Endothelial cell (in vitro differentiated cells): ENCODE results near the gene ARL6IP4. TPM values are rescaled to one million over a fixed set of nuclear protein-coding genes. Genes with fewer than 3 reads are reported as not detected.

Source experiments
- DNase-seq: peaks from one replicate; pipeline ENCODE4 v3.0.0; 2021; ENCODE audit warnings: low spot score
- H3K27ac Mint-ChIP-seq: one replicate; pipeline ENCODE4 v1.8.0; 2021; ENCODE audit warnings: mixed read lengths, inconsistent platforms; ENCODE audit not compliant: unreplicated experiment
- H3K27me3 Mint-ChIP-seq: one replicate; pipeline ENCODE4 v1.8.0; 2021; ENCODE audit warnings: mild to moderate bottlenecking, moderate library complexity, mixed read lengths, inconsistent platforms; ENCODE audit not compliant: unreplicated experiment
- H3K36me3 Mint-ChIP-seq: one replicate; pipeline ENCODE4 v1.8.0; 2021; ENCODE audit warnings: mild to moderate bottlenecking, low read depth, mixed read lengths, inconsistent platforms; ENCODE audit not compliant: unreplicated experiment
- H3K4me1 Mint-ChIP-seq: one replicate; pipeline ENCODE4 v1.8.0; 2021; ENCODE audit warnings: mild to moderate bottlenecking, mixed read lengths, inconsistent platforms; ENCODE audit not compliant: unreplicated experiment
- H3K4me3 Mint-ChIP-seq: one replicate; pipeline ENCODE4 v1.8.0; 2021; ENCODE audit warnings: mild to moderate bottlenecking, mixed read lengths, inconsistent platforms; ENCODE audit not compliant: unreplicated experiment
- H3K9me3 Mint-ChIP-seq: one replicate; pipeline ENCODE4 v1.8.0; 2021; ENCODE audit warnings: mixed read lengths, inconsistent platforms; ENCODE audit not compliant: unreplicated experiment
- CTCF ChIP-seq: fragments of 200-600 bp; sonication (generic); IDR thresholded peaks from one replicate; pipeline ENCODE4 v1.5.0; 2021; ENCODE audit warnings: antibody characterized with exemption; ENCODE audit not compliant: unreplicated experiment
- long read RNA-seq: library from polyadenylated mRNA; unstranded; transcript quantifications from one replicate; pipeline ENCODE4 v2.0.0, GENCODE V29; 2020; ENCODE audit not compliant: unreplicated experiment
- total RNA-seq: library from RNA; stranded (reverse); fragmentation: NEBNext Ultra II Directional; extraction: Animal tissue kit (Norgen Biotek cat#: 25700); gene quantifications from one replicate; pipeline ENCODE4 v1.2.1, GENCODE V29; 2021; ENCODE audit not compliant: unreplicated experiment

The ARL6IP4 gene
- 151 TPM for total RNA-seq
- long read RNA-seq, transcript ARL6IP4-201 (6 exons, 1,644 nt) = minor isoform, 9 of 113 reads
- long read RNA-seq, transcript ARL6IP4-210 (6 exons, 1,491 nt) = minor isoform, 16 of 113 reads
- long read RNA-seq, transcript ARL6IP4-220 (6 exons, 1,591 nt) = major isoform, 18 of 113 reads
- long read RNA-seq, partial matches to known transcripts = 16 of 113 reads
- long read RNA-seq, other reads (novel, unspliced or antisense) = 47 of 113 reads

GRCh38 chr12:122980183-122981035 is at the start of gene ARL6IP4:
Gene ARL6IP4, plus strand, starts transcription at chr12:122980681. Its CDS starts 459 bp downstream, at chr12:122981140.
- no peak for TF ChIP-seq CTCF
- Mint-ChIP-seq H3K27ac (peak within 1 kb of the TSS; percentile 75), H3K4me1 (peaks cover 35% of the 10 kb centered on the region), H3K36me3 (peaks cover 9% of the 10 kb centered on the region), H3K27me3 (peaks cover 8% of the 10 kb centered on the region), H3K4me3 (peak within 1 kb of the TSS; percentile 94), H3K9me3 (no peaks in the 10 kb centered on the region)
- peak; percentile 69 for DNase-seq

GRCh38 chr12:122932207-122932606 is 48.3 kb upstream of the ARL6IP4 start:
- Mint-ChIP-seq H3K27me3 (no peaks in the 10 kb centered on the region), H3K4me3 (no peak overlapping the region), H3K4me1 (no peaks in the 10 kb centered on the region), H3K9me3 (no peaks in the 10 kb centered on the region), H3K36me3 (no peaks in the 10 kb centered on the region), H3K27ac (no peak overlapping the region)
- no peak for DNase-seq
- TF ChIP-seq CTCF = no peak

GRCh38 chr12:122934722-122935121 is 45.8 kb upstream of the ARL6IP4 start:
- Mint-ChIP-seq H3K27me3 (no peaks in the 10 kb centered on the region), H3K36me3 (no peaks in the 10 kb centered on the region), H3K27ac (no peak overlapping the region), H3K9me3 (no peaks in the 10 kb centered on the region), H3K4me1 (no peaks in the 10 kb centered on the region), H3K4me3 (no peak overlapping the region)
- DNase-seq = no peak
- TF ChIP-seq CTCF = no peak

- H3K4me1 Mint-ChIP-seq = no peaks in the 10 kb centered on the region
- no peak for TF ChIP-seq CTCF
- peaks cover 1% of the 10 kb centered on the region for H3K36me3 Mint-ChIP-seq
- no peak overlapping the region for H3K4me3 Mint-ChIP-seq
- H3K9me3 Mint-ChIP-seq = no peaks in the 10 kb centered on the region
- H3K27ac Mint-ChIP-seq = no peak overlapping the region
- H3K27me3 Mint-ChIP-seq = no peaks in the 10 kb centered on the region
- no peak for DNase-seq
Measured at GRCh38 chr12:122935318-122935717, 45.2 kb upstream of the ARL6IP4 start.

GRCh38 chr12:122937622-122938091 is 42.8 kb upstream of the ARL6IP4 start:
- no peak for TF ChIP-seq CTCF
- Mint-ChIP-seq H3K27me3 (no peaks in the 10 kb centered on the region), H3K9me3 (no peaks in the 10 kb centered on the region), H3K36me3 (peaks cover 4% of the 10 kb centered on the region), H3K4me1 (no peaks in the 10 kb centered on the region), H3K27ac (no peak overlapping the region), H3K4me3 (no peak overlapping the region)
- no peak for DNase-seq
